GM12878 (cell line): ENCODE data around the gene SYNDIG1. TPM values are rescaled to one million over a fixed set of nuclear protein-coding genes. Genes with fewer than 3 reads are reported as not detected.
A peak's percentile ranks its signal among the peaks of the same experiment; 100 is the strongest.

Source experiments
- ATAC-seq: fragments of 200-7000 bp; cut with Tn5 transposase; 3 replicates; pipeline ENCODE4 v1.9.1; 2020; ENCODE audit warnings: mild to moderate bottlenecking, moderate library complexity
- BruUV-seq: library from RNA; stranded (reverse); fragments of 400-500 nt; replicated peaks from 2 replicates; lab custom pipeline; 2021; lab: Mats Ljungman, UMichigan
- CTCF ChIA-PET: fragments of 300-600 bp; sonication (Branson Sonifier 250); formaldehyde crosslinking; extraction: SDS; loops from one replicate; lab custom pipeline; 2021; ENCODE audit warnings: inconsistent platforms; lab: Yijun Ruan, JAX
- POLR2A ChIA-PET: fragments of 350-600 bp; formaldehyde crosslinking; extraction: SDS; loops from one replicate; lab custom pipeline; 2021; ENCODE audit warnings: inconsistent platforms; lab: Charles Lee
- RAD21 ChIA-PET: fragments of 300-600 bp; sonication (Branson Sonifier 250); formaldehyde crosslinking; loops from one replicate; lab custom pipeline; 2023; ENCODE audit warnings: antibody characterized with exemption; ENCODE audit not compliant: unreplicated experiment; lab: Charles Lee
- SMC1A ChIA-PET: fragments of 300-600 bp; sonication (Branson Sonifier 250); formaldehyde crosslinking; loops from one replicate; lab custom pipeline; 2023; ENCODE audit not compliant: unreplicated experiment, uncharacterized antibody; lab: Charles Lee
- DNase-seq: peaks from one replicate; pipeline ENCODE4 v3.0.0-alpha.2; 2011; ENCODE audit warnings: low read depth, low spot score
- FAIRE-seq: peaks from 3 replicates; lab custom pipeline; 2011; peaks lifted over from hg19 to GRCh38; lab: Jason Lieb, UNC
- H2AFZ ChIP-seq: 2 replicates; pipeline ENCODE4 v1.6.0; 2011; ENCODE audit warnings: low read depth, low read length, control low read depth; ENCODE audit not compliant: control insufficient read depth
- H3K27ac ChIP-seq: 2 replicates; pipeline ENCODE4 v1.5.1; 2011; ENCODE audit warnings: control low read depth; ENCODE audit not compliant: control insufficient read depth, insufficient read depth
- H3K27me3 ChIP-seq, 2 experiments: replicated peaks in 1 of 2; 2 replicates each; pipeline versions ENCODE4 v1.6.0 to v1.6.1; 2011; ENCODE audit warnings: low read length in 1 of 2; ENCODE audit not compliant: control insufficient read depth in 2 of 2, insufficient read depth in 2 of 2
- H3K36me3 ChIP-seq, 2 experiments: 2 replicates each; pipeline ENCODE4 v1.5.1; 2011; ENCODE audit warnings: low read length in 1 of 2; ENCODE audit not compliant: control insufficient read depth in 2 of 2, insufficient read depth in 2 of 2
- H3K4me1 ChIP-seq: 2 replicates; pipeline ENCODE4 v1.6.1; 2011; ENCODE audit warnings: mild to moderate bottlenecking, low read length, moderate library complexity, mixed read lengths; ENCODE audit not compliant: control insufficient read depth, insufficient read depth
- H3K4me2 ChIP-seq: 2 replicates; pipeline ENCODE4 v1.6.0; 2011; ENCODE audit warnings: control low read depth; ENCODE audit not compliant: control insufficient read depth, insufficient read depth
- H3K4me3 ChIP-seq: fragments of 200-600 bp; sonication (generic); 2 replicates; pipeline ENCODE4 v1.5.1; 2016
- H3K79me2 ChIP-seq: 2 replicates; pipeline ENCODE4 v1.6.0; 2011; ENCODE audit warnings: low read length; ENCODE audit not compliant: control insufficient read depth, insufficient read depth
- H3K9ac ChIP-seq: 2 replicates; pipeline ENCODE4 v1.8.0; 2011; ENCODE audit warnings: low read length, control low read depth, mixed read lengths; ENCODE audit not compliant: control insufficient read depth, insufficient read depth
- H3K9me3 ChIP-seq: replicated peaks from 3 replicates; pipeline ENCODE4 v1.5.1; 2011; ENCODE audit warnings: mild to moderate bottlenecking, low read length; ENCODE audit not compliant: control insufficient read depth, insufficient read depth
- H4K20me1 ChIP-seq: 2 replicates; pipeline ENCODE4 v1.6.0; 2011; ENCODE audit not compliant: control insufficient read depth, insufficient read depth
- BACH1 ChIP-seq: fragments of 450-650 bp; IDR thresholded peaks from 2 replicates; pipeline ENCODE4 v1.6.1; 2017; ENCODE audit warnings: mild to moderate bottlenecking, borderline replicate concordance
- CHD1 ChIP-seq: IDR thresholded peaks from 2 replicates; pipeline ENCODE4 v1.6.1; 2012; ENCODE audit warnings: low read depth, low read length, improper control_type of control experiment
- FOS ChIP-seq: IDR thresholded peaks from 3 replicates; pipeline ENCODE4 v1.6.1; 2011; ENCODE audit warnings: borderline replicate concordance; ENCODE audit not compliant: insufficient read length; ENCODE audit errors: extremely low read depth
- FOXK2 ChIP-seq: fragments of 450-650 bp; IDR thresholded peaks from 2 replicates; pipeline ENCODE4 v1.6.1; 2017; ENCODE audit warnings: mild to moderate bottlenecking, moderate library complexity
- HDAC6 ChIP-seq: fragments of 200-600 bp; sonication (generic); IDR thresholded peaks from one replicate; pipeline ENCODE4 v1.8.0; 2017; ENCODE audit warnings: antibody characterized with exemption; ENCODE audit not compliant: unreplicated experiment
- MEF2B ChIP-seq: fragments of 450-650 bp; IDR thresholded peaks from 2 replicates; pipeline ENCODE4 v1.6.1; 2018; ENCODE audit warnings: mild to moderate bottlenecking, moderate library complexity; ENCODE audit not compliant: partially characterized antibody, poor library complexity, severe bottlenecking
- MTA3 ChIP-seq: IDR thresholded peaks from 2 replicates; pipeline ENCODE4 v1.6.1; 2012; ENCODE audit warnings: low read length, inconsistent platforms, borderline replicate concordance
- NBN ChIP-seq: fragments of 450-650 bp; IDR thresholded peaks from 2 replicates; pipeline ENCODE4 v1.6.1; 2016
- PAX5 ChIP-seq: IDR thresholded peaks from 2 replicates; pipeline ENCODE4 v1.6.1; 2011; ENCODE audit warnings: low read depth, low read length, borderline replicate concordance
- POLR2A ChIP-seq: IDR thresholded peaks from 2 replicates; pipeline ENCODE4 v1.6.1; 2011; ENCODE audit warnings: low read depth, mild to moderate bottlenecking, low read length
- RELA ChIP-seq: fragments of 450-650 bp; IDR thresholded peaks from 2 replicates; pipeline ENCODE4 v1.8.0; 2014; ENCODE audit warnings: borderline replicate concordance; ENCODE audit not compliant: partially characterized antibody
- TBL1XR1 ChIP-seq: IDR thresholded peaks from 2 replicates; pipeline ENCODE4 v1.6.1; 2012; ENCODE audit warnings: low read depth, low read length, improper control_type of control experiment
- WRNIP1 ChIP-seq: IDR thresholded peaks from 2 replicates; pipeline ENCODE4 v1.6.1; 2011; ENCODE audit warnings: low read depth, low read length, improper control_type of control experiment, borderline replicate concordance
- ZNF384 ChIP-seq: IDR thresholded peaks from 2 replicates; pipeline ENCODE4 v1.6.1; 2012; ENCODE audit warnings: low read depth, mild to moderate bottlenecking, low read length, improper control_type of control experiment, borderline replicate concordance
- WGBS: methylation state at CpG from one replicate; pipeline ENCODE4 v1.1.6; 2016; ENCODE audit warnings: low lambda C conversion rate; ENCODE audit not compliant: insufficient replicate concordance, insufficient coverage; ENCODE audit errors: missing lambda C conversion rate; 5-methylcytosine and 5-hydroxymethylcytosine counted together
- in situ Hi-C: fragments of 300-500 bp; cut with MboI; formaldehyde crosslinking; loops from 9 replicates; pipeline ENCODE4 v1.14.3; 2018; ENCODE audit warnings: mixed read lengths
- intact Hi-C: fragments of 100-400 bp; cut with micrococcal nuclease; formaldehyde crosslinking; loops from one replicate; pipeline ENCODE4 v1.14.2; 2022; ENCODE audit not compliant: unreplicated experiment
- polyA plus RNA-seq, 11 experiments: library from polyadenylated mRNA; depleted of rRNA in 4 of 11; unstranded in 6 of 11; stranded (reverse) in 5 of 11; fragments of >200 nt; fragmentation: Nextera tagmentation in 4 of 11; fragmentation: Illumina TruSeq in 1 of 11; extraction: Ambion mirVana in 4 of 11; extraction: Trizol in 1 of 11; gene quantifications; 1 replicate in 1 of 11; 2 replicates in 10 of 11; pipeline versions ENCODE4 v1.2.1 to v1.2.3, GENCODE V29; 2011 to 2016; ENCODE audit warnings: inconsistent platforms in 2 of 11, missing spikeins in 2 of 11, low read depth in 1 of 11
- total RNA-seq, 4 experiments: library from RNA; depleted of rRNA in 3 of 4; stranded (reverse); fragments of >200 nt in 3 of 4; fragmentation: Illumina TruSeq in 1 of 4; extraction: Trizol in 1 of 4; gene quantifications; 2 replicates each; pipeline versions ENCODE4 v1.2.1 to v1.2.3, GENCODE V29; 2013 to 2021
- TF ChIP-seq, protein P1 (sequence below): IDR thresholded peaks from 2 replicates; pipeline ENCODE4 v1.6.1; 2011; ENCODE audit warnings: borderline replicate concordance, low read depth, mild to moderate bottlenecking, moderate library complexity, low read length; ENCODE audit not compliant: insufficient read depth, poor library complexity, severe bottlenecking
- TF ChIP-seq, protein P2 (sequence below): IDR thresholded peaks from 2 replicates; pipeline ENCODE4 v1.6.1; 2011; ENCODE audit warnings: borderline replicate concordance, low read depth, mild to moderate bottlenecking, moderate library complexity, mixed read lengths, low read length; ENCODE audit not compliant: insufficient read depth; ENCODE audit errors: extremely low read length
- TF ChIP-seq, protein P3 (sequence below): fragments of 450-650 bp; IDR thresholded peaks from 2 replicates; pipeline ENCODE4 v1.6.1; 2017; ENCODE audit warnings: antibody characterized with exemption, mild to moderate bottlenecking, moderate library complexity

SYNDIG1 gene
- total and polyA plus RNA-seq, 10 of the 15 experiments (the other 5 are each of a cell fraction or from before 2014, with no cell fraction given) = not detected

DNA sequence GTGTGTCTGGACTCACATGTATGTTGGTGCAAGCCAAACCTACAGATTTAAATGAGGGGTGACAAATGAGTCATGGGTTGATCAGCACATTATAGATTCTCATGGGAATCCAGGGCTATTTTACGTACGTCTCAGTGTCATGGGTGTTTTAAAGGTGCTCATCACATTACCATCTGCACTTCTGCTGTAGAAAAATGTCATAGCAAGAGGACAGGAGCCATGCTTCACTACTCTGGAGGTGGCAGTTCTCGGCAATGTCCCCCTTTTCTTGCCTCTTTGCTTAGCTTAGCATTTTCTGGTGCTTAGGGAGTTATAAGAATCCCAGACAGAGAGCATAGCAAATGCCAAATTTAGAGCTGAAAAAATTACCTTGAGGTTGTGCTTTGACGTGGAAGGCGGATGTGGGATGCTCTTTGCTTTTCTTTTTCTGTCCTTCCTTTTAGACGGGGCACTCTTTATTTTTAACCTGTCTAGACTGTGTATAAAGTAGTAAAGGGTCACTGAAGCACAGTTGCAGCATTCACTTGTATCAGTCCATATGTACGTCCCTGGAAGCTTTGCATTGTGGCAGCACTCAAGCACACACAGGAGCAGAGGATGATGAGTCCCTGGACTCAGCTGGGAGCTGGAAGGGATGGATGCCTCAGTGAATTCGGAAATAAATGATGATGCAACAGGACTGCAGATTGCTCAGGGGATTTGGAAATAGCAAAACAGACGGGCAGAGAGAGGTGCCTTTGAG lies 139.7 kb downstream of the SYNDIG1 start (continued):
- TF ChIP-seq MTA3 (peak; percentile 83; the same call in 1 of the 2 replicates), TBL1XR1 (0 out of 2 replicates have a peak, but pooled peaks have one; percentile 47), CHD1 (no peak), BACH1 (no peak), HDAC6 (no peak), MEF2B (peak; percentile 74), POLR2A (no peak), PAX5 (0 out of 2 replicates have a peak, but pooled peaks have one; percentile 4)

DNA sequence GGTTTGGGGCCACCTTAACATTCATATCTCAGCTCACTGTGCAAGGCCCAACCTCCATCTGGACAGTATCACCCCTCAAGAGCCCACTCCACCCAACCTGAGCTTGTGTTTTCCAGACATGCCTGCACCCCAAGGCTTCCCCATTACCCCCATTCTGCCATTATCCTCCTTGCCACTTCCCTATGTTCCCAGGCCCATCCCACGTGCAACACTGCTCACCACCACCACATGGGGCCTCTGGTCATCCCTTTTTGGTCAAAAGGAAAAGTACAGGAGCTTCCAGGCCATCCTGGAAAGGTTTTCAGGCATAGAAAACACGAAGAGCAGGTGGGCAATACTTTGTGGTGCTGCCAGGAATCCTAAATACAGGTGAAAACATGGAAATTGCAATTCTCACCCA lies 140.3 kb downstream of the SYNDIG1 start:
- Histone ChIP-seq H3K4me1 (peaks cover 16% of the 10 kb centered on the region), H4K20me1 (no peaks in the 10 kb centered on the region), H3K79me2 (no peaks in the 10 kb centered on the region), H3K27ac (no peak overlapping the region), H3K4me2 (peak overlapping the region; percentile 82), H2AFZ (no peak overlapping the region), H3K27me3 (no peaks in the 10 kb centered on the region; a peak in 1 of 4 replicates), H3K4me3 (no peak overlapping the region), H3K36me3 (no peaks in the 10 kb centered on the region), H3K9me3 (no peaks in the 10 kb centered on the region; the same call in 1 of the 3 replicates), H3K9ac (no peak overlapping the region)
- WGBS = 7% methylated on average over 2 of the region's 2 CpGs
- BruUV-seq = no TSS peak
- SMC1A ChIA-PET = interaction anchor here (1.2 to 1.9 kb wide), 3 partner anchors 9 to 26 kb away, joined by 3 to 6 read pairs (median 4); no protein-coding TSS in a partner anchor
- intact Hi-C loops = no loop called here
- RAD21 ChIA-PET = no interaction called here
- POLR2A ChIA-PET = no interaction called here
- in situ Hi-C loops = no loop called here
- FAIRE-seq (no peak), DNase-seq (no peak), ATAC-seq (no peak)
- CTCF ChIA-PET = no interaction called here
- TF ChIP-seq RELA = no peak
- no peak for TF ChIP-seq WRNIP1
- TF ChIP-seq, protein P1, sequence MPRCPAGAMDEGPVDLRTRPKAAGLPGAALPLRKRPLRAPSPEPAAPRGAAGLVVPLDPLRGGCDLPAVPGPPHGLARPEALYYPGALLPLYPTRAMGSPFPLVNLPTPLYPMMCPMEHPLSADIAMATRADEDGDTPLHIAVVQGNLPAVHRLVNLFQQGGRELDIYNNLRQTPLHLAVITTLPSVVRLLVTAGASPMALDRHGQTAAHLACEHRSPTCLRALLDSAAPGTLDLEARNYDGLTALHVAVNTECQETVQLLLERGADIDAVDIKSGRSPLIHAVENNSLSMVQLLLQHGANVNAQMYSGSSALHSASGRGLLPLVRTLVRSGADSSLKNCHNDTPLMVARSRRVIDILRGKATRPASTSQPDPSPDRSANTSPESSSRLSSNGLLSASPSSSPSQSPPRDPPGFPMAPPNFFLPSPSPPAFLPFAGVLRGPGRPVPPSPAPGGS = no peak
- TF ChIP-seq FOXK2 = no peak
- no peak for TF ChIP-seq FOS
- no peak for TF ChIP-seq ZNF384
- TF ChIP-seq, protein P2, sequence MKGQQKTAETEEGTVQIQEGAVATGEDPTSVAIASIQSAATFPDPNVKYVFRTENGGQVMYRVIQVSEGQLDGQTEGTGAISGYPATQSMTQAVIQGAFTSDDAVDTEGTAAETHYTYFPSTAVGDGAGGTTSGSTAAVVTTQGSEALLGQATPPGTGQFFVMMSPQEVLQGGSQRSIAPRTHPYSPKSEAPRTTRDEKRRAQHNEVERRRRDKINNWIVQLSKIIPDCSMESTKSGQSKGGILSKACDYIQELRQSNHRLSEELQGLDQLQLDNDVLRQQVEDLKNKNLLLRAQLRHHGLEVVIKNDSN = no peak
- no peak for TF ChIP-seq NBN
- TF ChIP-seq, protein P3, sequence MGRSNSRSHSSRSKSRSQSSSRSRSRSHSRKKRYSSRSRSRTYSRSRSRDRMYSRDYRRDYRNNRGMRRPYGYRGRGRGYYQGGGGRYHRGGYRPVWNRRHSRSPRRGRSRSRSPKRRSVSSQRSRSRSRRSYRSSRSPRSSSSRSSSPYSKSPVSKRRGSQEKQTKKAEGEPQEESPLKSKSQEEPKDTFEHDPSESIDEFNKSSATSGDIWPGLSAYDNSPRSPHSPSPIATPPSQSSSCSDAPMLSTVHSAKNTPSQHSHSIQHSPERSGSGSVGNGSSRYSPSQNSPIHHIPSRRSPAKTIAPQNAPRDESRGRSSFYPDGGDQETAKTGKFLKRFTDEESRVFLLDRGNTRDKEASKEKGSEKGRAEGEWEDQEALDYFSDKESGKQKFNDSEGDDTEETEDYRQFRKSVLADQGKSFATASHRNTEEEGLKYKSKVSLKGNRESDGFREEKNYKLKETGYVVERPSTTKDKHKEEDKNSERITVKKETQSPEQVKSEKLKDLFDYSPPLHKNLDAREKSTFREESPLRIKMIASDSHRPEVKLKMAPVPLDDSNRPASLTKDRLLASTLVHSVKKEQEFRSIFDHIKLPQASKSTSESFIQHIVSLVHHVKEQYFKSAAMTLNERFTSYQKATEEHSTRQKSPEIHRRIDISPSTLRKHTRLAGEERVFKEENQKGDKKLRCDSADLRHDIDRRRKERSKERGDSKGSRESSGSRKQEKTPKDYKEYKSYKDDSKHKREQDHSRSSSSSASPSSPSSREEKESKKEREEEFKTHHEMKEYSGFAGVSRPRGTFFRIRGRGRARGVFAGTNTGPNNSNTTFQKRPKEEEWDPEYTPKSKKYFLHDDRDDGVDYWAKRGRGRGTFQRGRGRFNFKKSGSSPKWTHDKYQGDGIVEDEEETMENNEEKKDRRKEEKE = no peak
